ENCODE measurements around the gene CDIPT. TPM values are rescaled to one million over a fixed set of nuclear protein-coding genes. Genes with fewer than 3 reads are reported as not detected.

CDIPT gene
- polyA plus RNA-seq, 1 experiment, result 89.9 TPM

GRCh38 chr16:29904947-29905346 lies 41.9 kb upstream of the CDIPT start:
- no peak for TF ChIP-seq CTCF (IDR thresholded peaks at IDR 0.05; ENCODE audit: low read depth, low read length)
- ChIA-PET CTCF (no interaction called here), POLR2A (no interaction called here)
- H3K9me3 ChIP-seq (ENCODE audit: control insufficient read depth, insufficient read depth, low read length), result no peaks in the 10 kb centered on the region
- H3K27me3 ChIP-seq (ENCODE audit: control insufficient read depth, insufficient read depth, low read length), result no peaks in the 10 kb centered on the region
- no peak for DNase-seq (ENCODE audit: low read depth, low spot score)
- no peak overlapping the region for H3K27ac ChIP-seq (ENCODE audit: low read depth, low read length)
- no peak overlapping the region for H3K4me3 ChIP-seq (ENCODE audit: low read depth, low read length)

- ChIA-PET CTCF (no interaction called here), POLR2A (no interaction called here)
- no peaks in the 10 kb centered on the region for H3K9me3 ChIP-seq (ENCODE audit: control insufficient read depth, insufficient read depth, low read length)
- no peak for TF ChIP-seq CTCF (IDR thresholded peaks at IDR 0.05; ENCODE audit: low read depth, low read length)
- H3K27ac ChIP-seq (ENCODE audit: low read depth, low read length), result no peak overlapping the region
- no peaks in the 10 kb centered on the region for H3K27me3 ChIP-seq (ENCODE audit: control insufficient read depth, insufficient read depth, low read length)
- no peak overlapping the region for H3K4me3 ChIP-seq (ENCODE audit: low read depth, low read length)
- DNase-seq (ENCODE audit: low read depth, low spot score), result no peak
Measured at GRCh38 chr16:29903590-29903989, 40.6 kb upstream of the CDIPT start.

GRCh38 chr16:29901607-29901945 lies 38.5 kb upstream of the CDIPT start:
- Histone ChIP-seq H3K4me3 (ENCODE audit: low read depth, low read length) (peak overlapping the region; percentile 77), H3K27ac (ENCODE audit: low read depth, low read length) (peak overlapping the region; percentile 73), H3K27me3 (ENCODE audit: control insufficient read depth, insufficient read depth, low read length) (peaks cover 9% of the 10 kb centered on the region), H3K9me3 (ENCODE audit: control insufficient read depth, insufficient read depth, low read length) (no peaks in the 10 kb centered on the region)
- ChIA-PET CTCF (interaction anchor here (0.9 to 1.0 kb wide), 2 partner anchors 15 to 85 kb away, joined by 3 read pairs; no protein-coding TSS in a partner anchor), POLR2A (interaction anchor here (1.2 kb wide), 1 partner anchor 72 kb away, joined by 3 read pairs; no protein-coding TSS in a partner anchor)
- TF ChIP-seq CTCF (IDR thresholded peaks at IDR 0.05; ENCODE audit: low read depth, low read length), result no peak
- DNase-seq (ENCODE audit: low read depth, low spot score), result no peak

GRCh38 chr16:29900888-29901606 lies 38.0 kb upstream of the CDIPT start:
- H3K27me3 ChIP-seq (ENCODE audit: control insufficient read depth, insufficient read depth, low read length), result peaks cover 9% of the 10 kb centered on the region
- peak overlapping the region; percentile 77 for H3K4me3 ChIP-seq (ENCODE audit: low read depth, low read length)
- H3K27ac ChIP-seq (ENCODE audit: low read depth, low read length), result peak overlapping the region; percentile 73
- ChIA-PET CTCF (interaction anchor here (0.5 to 1.4 kb wide), 6 partner anchors 9 to 548 kb away, joined by 3 to 6 read pairs (median 3); partner anchors contain the start of gene KIF22), POLR2A (interaction anchor here (0.5 to 1.6 kb wide), 8 partner anchors 25 to 221 kb away, joined by 3 to 5 read pairs (median 4); partner anchors contain the start of genes KCTD13, PAGR1 and TMEM219)
- H3K9me3 ChIP-seq (ENCODE audit: control insufficient read depth, insufficient read depth, low read length), result no peaks in the 10 kb centered on the region
- TF ChIP-seq CTCF (IDR thresholded peaks at IDR 0.05; ENCODE audit: low read depth, low read length), result no peak
- no peak for DNase-seq (ENCODE audit: low read depth, low spot score)

Data from AG04450 (cell line).